Fibroblast of mammary gland (primary cell): ENCODE results near the gene HCRTR2.
"Not testable (repeated sequence)": the region's sequence is repeated elsewhere in the genome, so short reads cannot be mapped to it uniquely, and the experiment has no call there.

Experiments used
- DNase-seq: peaks from one replicate; pipeline ENCODE4 v3.0.0-alpha.2; 2010; ENCODE audit warnings: low read depth
- H3K4me3 ChIP-seq: 2 replicates; pipeline ENCODE4 v1.5.1; 2011; ENCODE audit warnings: low read depth, mild to moderate bottlenecking, low read length, moderate library complexity; ENCODE audit not compliant: control insufficient read depth
- TF ChIP-seq, protein P1 (sequence below): conservative IDR thresholded peaks from 2 replicates; pipeline ENCODE4 v1.5.1; 2011; ENCODE audit warnings: low read depth, low read length, inconsistent platforms; ENCODE audit not compliant: control insufficient read depth, insufficient read depth

HCRTR2 gene

DNA sequence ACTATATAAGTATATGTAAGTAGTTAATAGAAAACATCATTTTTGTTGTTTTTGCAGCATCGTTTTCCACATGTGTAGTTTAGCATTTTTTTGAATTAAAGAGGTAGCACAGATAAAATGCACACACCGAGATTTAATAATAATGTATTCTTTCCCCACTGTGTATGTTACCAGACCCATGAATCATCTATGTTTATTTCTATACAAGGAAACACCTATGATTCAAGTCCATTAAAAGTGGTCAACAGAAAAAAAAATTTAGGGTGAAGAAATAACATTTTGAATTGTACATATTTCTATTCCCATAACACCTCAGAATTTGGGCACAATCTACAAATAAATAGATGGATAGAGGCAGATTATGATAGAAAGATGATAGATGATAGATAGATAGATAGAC is 31.7 kb upstream of the HCRTR2 start:
- no peak overlapping the region for H3K4me3 ChIP-seq
- DNase-seq = no peak
- TF ChIP-seq, protein P1, sequence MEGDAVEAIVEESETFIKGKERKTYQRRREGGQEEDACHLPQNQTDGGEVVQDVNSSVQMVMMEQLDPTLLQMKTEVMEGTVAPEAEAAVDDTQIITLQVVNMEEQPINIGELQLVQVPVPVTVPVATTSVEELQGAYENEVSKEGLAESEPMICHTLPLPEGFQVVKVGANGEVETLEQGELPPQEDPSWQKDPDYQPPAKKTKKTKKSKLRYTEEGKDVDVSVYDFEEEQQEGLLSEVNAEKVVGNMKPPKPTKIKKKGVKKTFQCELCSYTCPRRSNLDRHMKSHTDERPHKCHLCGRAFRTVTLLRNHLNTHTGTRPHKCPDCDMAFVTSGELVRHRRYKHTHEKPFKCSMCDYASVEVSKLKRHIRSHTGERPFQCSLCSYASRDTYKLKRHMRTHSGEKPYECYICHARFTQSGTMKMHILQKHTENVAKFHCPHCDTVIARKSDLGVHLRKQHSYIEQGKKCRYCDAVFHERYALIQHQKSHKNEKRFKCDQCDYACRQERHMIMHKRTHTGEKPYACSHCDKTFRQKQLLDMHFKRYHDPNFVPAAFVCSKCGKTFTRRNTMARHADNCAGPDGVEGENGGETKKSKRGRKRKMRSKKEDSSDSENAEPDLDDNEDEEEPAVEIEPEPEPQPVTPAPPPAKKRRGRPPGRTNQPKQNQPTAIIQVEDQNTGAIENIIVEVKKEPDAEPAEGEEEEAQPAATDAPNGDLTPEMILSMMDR = no peak

DNA sequence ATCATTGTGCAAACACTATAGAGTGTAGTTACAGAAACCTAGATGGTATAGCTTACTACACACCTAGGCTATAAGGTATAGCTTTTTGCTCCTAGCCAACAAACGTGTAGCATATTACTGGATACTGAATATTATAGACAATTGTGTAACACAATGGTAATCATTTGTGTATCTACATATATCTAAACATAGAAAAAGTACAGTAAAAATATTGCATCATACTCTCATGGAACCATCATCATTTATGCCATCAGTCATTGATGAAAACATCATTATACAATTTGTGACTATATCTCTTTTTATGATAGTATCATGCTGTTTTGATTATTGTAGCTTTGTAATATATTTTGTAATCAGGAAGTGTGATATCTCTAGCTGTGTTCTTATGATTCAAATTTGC is 21.0 kb upstream of the HCRTR2 start:
- DNase-seq = no peak
- TF ChIP-seq, protein P1 = no peak
- no peak overlapping the region for H3K4me3 ChIP-seq

DNA sequence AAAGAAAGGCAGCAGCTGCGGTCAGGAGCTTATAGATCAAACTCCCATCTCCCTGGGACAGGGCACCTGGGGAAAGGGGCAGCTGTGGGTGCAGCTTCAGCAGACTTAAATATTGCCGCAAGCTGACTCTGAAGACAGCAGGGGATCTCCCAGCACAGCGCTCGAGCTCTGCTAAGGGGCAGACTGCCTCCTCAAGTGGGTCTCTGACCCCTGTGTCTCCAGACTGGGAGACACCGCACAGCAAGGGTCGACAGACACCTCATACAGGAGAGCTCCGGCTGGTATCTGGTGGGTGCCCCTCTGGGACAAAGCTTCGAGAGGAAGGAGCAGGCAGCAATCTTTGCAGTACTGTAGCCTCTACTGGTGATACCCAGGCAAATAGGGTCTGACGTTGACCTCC is 15.5 kb upstream of the HCRTR2 start:
- not testable (repeated sequence) for DNase-seq, H3K4me3 ChIP-seq

DNA sequence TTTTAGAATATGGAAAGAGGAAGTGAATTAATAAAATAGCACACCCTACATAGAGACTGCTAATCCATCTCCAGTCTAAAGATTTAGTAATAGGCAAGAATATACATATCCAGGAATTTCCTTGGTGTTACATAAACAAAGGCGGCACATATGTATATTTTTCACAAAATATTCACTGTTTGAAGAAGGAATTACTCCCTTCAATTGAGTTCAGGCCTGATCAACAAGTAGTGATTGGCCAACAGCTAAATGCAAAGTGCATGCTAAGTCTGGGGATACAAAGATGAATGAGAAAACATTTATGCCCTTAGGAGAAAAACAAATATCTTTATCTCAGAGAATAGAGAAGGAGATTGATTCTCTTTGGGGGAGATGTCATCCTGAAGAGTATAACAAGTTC is 6.5 kb upstream of the HCRTR2 start:
- H3K4me3 ChIP-seq = no peak overlapping the region
- no peak for DNase-seq
- TF ChIP-seq, protein P1 = no peak

DNA sequence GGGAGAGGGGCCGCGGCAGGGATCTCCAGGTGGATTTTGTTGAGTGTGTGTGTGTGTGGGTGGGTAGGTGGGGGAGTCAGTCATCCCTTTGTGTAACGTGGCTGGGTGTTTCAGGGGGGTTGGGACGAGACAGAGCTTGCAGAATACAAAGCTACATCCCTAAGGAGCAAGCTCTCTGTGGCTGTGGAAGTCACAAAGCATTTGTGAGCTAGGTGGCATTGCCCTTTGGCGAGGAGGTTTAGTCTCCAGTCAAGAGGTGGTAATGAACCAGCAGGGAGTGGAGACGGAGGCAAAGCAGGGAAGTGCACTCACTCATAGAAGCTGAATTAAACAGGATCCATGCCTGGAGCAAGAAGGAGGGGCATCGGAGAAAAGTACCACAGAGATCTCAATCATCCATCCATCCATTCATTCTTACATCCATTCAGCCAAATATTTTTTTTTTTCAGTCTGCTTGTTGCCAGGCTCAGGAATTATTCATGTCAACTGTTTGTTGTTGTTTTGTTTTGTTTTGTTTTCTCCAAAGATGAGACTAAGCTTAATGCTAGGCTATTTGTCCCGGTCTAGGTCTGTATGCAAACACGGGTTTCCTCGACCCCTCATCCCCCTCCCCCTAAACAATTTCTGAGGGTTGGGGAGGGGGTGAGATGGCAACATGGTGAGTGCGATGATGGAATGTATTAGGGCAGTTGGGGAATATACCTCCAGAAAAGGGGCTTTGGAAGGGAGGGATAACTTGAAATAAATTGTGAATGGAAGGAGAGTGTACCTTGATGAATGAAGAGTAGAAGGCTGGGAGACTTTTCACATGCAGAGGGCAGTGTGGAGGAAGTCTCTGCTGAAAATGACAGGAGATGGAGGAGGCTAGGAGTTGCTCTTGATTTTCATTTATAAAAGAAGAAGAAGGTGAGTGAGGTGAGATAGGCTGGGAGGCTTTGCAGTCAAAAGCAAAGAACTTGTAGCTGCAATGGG is 1.0 kb downstream of the HCRTR2 start:
- TF ChIP-seq, protein P1 = no peak
- no peak overlapping the region for H3K4me3 ChIP-seq
- DNase-seq = no peak

DNA sequence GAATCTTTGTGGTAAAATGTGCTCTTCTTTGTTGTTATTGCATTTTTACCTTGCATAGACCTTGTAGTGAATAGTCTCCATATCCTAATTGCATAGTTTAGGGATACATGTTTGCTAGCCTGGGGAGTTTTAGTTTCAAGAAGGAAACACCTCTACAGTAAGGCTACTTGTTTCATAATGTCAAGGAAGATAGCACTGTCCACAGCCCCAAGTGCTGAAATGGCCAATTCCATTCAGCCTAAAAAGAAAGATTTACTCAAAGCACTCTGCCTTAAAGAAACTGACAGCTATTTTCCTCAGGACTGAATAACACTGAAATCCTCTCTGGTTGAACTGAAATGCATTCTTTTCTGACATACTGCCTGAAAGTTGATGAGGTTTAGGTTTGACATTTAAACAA is 2.6 kb downstream of the HCRTR2 start:
- TF ChIP-seq, protein P1 = no peak
- peak; percentile 1 for DNase-seq
- no peak overlapping the region for H3K4me3 ChIP-seq

DNA sequence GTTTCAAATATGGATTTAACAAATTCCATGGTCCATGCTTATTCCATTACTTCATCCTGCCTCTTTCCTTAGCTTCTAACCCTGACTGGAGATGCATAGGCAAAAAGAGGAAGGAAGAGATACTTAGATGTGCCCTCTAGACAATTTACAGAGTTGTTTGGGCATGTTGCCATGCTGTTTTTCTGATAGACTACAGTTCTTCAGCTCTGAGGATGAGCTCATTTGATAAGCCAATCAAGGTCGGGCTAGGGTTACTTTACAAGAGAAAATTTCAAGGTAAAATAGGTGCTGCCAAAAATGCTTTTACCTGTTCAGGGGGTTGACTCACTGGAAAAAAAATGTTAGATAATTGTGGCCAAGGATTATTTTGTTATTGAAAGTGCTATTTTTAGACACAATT is 5.9 kb downstream of the HCRTR2 start:
- TF ChIP-seq, protein P1 = no peak
- H3K4me3 ChIP-seq = no peak overlapping the region
- DNase-seq = no peak
